HEK293T (cell line): ENCODE measurements around the gene DTNBP1.
"Not testable (repeated sequence)": the region's sequence is repeated elsewhere in the genome, so short reads cannot be mapped to it uniquely, and the experiment has no call there.

Experiments used
- CTCF ChIA-PET: fragments of 350-600 bp; formaldehyde crosslinking; extraction: SDS; loops from one replicate; lab custom pipeline; 2021; ENCODE audit warnings: antibody characterized with exemption, inconsistent platforms; lab: Yijun Ruan, JAX
- POLR2A ChIA-PET: fragments of 350-600 bp; formaldehyde crosslinking; extraction: SDS; loops from one replicate; lab custom pipeline; 2020; ENCODE audit warnings: antibody characterized with exemption, inconsistent platforms; lab: Yijun Ruan, JAX
- DNase-seq: peaks from one replicate; pipeline ENCODE4 v3.0.0; 2012; ENCODE audit warnings: mixed read lengths; ENCODE audit errors: extremely low spot score
- ARNT ChIP-seq: fragments of 450-650 bp; IDR thresholded peaks from 2 replicates; pipeline ENCODE4 v1.6.1; 2017; ENCODE audit warnings: mild to moderate bottlenecking
- BHLHE40 ChIP-seq: fragments of 450-650 bp; IDR thresholded peaks from 2 replicates; pipeline ENCODE4 v1.6.1; 2016; ENCODE audit warnings: mild to moderate bottlenecking, moderate library complexity, borderline replicate concordance
- CTBP1 ChIP-seq: fragments of 450-650 bp; IDR thresholded peaks from 2 replicates; pipeline ENCODE4 v1.6.1; 2016; ENCODE audit warnings: borderline replicate concordance
- ELF4 ChIP-seq: fragments of 450-650 bp; IDR thresholded peaks from 2 replicates; pipeline ENCODE4 v1.6.1; 2017; ENCODE audit warnings: antibody characterized with exemption
- FOXA1 ChIP-seq: fragments of 450-650 bp; IDR thresholded peaks from 2 replicates; pipeline ENCODE4 v1.6.1; 2016; ENCODE audit warnings: mild to moderate bottlenecking
- FOXK2 ChIP-seq: fragments of 450-650 bp; IDR thresholded peaks from 2 replicates; pipeline ENCODE4 v1.6.1; 2016; ENCODE audit warnings: mild to moderate bottlenecking
- FOXM1 ChIP-seq: fragments of 450-650 bp; IDR thresholded peaks from 2 replicates; pipeline ENCODE4 v1.6.1; 2017; ENCODE audit warnings: mild to moderate bottlenecking, borderline replicate concordance
- HDGF ChIP-seq: fragments of 450-650 bp; IDR thresholded peaks from 2 replicates; pipeline ENCODE4 v1.6.1; 2017; ENCODE audit warnings: antibody characterized with exemption, borderline replicate concordance
- L3MBTL2 ChIP-seq: fragments of 450-650 bp; conservative IDR thresholded peaks from 2 replicates; pipeline ENCODE4 v1.6.1; 2016; ENCODE audit warnings: mild to moderate bottlenecking
- LEF1 ChIP-seq: fragments of 450-650 bp; IDR thresholded peaks from 2 replicates; pipeline ENCODE4 v1.6.1; 2017; ENCODE audit warnings: mild to moderate bottlenecking, borderline replicate concordance
- NFRKB ChIP-seq: fragments of 450-650 bp; IDR thresholded peaks from 2 replicates; pipeline ENCODE4 v1.6.1; 2016; ENCODE audit warnings: mild to moderate bottlenecking, moderate library complexity
- SP1 ChIP-seq: fragments of 450-650 bp; IDR thresholded peaks from 2 replicates; pipeline ENCODE4 v1.6.1; 2017
- SUZ12 ChIP-seq: fragments of 450-650 bp; IDR thresholded peaks from 2 replicates; pipeline ENCODE4 v1.6.1; 2016; ENCODE audit warnings: mild to moderate bottlenecking
- TARDBP ChIP-seq: fragments of 450-650 bp; IDR thresholded peaks from 2 replicates; pipeline ENCODE4 v1.6.1; 2016
- ZNF384 ChIP-seq: fragments of 450-650 bp; IDR thresholded peaks from 2 replicates; pipeline ENCODE4 v1.6.1; 2016
- TF ChIP-seq, protein P1 (sequence below): fragments of 450-650 bp; IDR thresholded peaks from 2 replicates; pipeline ENCODE4 v1.6.1; 2016

DTNBP1 gene

DNA sequence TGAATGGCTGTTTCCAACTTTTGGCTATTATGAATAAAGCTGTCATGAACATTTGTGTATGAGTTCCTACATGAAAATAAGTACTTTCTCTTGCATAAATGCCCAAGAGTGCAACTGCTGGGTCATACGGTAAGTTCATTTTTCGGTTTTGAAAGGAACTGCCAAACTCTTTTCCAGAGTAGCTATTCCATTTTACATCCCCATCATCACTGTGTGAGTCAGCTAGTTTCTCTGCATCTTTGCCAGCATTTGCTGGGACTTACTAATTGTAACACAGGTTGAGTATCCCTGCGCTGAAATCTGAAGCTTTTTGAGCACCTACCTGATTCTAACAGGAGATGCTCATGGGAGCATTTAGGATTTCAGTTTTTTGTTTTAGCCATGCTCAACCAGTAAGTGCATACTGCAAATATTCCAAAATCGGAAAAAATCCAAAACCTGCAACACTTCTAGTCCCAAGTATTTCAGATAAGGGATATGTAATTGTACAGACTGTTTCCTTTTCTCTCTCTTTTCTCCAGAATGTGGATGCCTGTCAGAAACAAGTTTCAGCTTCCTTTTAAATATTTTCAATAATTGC, 118.4 kb downstream of the DTNBP1 start:
- DNase-seq: no peak
- CTCF ChIA-PET: no interaction called here
- POLR2A ChIA-PET: interaction anchor here (0.7 kb wide), 1 partner anchor 11 kb away, joined by 3 read pairs; no protein-coding TSS in a partner anchor
- TF ChIP-seq LEF1 (no peak), SP1 (no peak), FOXK2 (no peak), TARDBP (no peak), ELF4 (no peak), ZNF384 (no peak), L3MBTL2 (no peak), ARNT (no peak), BHLHE40 (no peak), FOXM1 (no peak), FOXA1 (no peak), SUZ12 (no peak)
- TF ChIP-seq, protein P1, sequence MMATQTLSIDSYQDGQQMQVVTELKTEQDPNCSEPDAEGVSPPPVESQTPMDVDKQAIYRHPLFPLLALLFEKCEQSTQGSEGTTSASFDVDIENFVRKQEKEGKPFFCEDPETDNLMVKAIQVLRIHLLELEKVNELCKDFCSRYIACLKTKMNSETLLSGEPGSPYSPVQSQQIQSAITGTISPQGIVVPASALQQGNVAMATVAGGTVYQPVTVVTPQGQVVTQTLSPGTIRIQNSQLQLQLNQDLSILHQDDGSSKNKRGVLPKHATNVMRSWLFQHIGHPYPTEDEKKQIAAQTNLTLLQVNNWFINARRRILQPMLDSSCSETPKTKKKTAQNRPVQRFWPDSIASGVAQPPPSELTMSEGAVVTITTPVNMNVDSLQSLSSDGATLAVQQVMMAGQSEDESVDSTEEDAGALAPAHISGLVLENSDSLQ: no peak

DNA sequence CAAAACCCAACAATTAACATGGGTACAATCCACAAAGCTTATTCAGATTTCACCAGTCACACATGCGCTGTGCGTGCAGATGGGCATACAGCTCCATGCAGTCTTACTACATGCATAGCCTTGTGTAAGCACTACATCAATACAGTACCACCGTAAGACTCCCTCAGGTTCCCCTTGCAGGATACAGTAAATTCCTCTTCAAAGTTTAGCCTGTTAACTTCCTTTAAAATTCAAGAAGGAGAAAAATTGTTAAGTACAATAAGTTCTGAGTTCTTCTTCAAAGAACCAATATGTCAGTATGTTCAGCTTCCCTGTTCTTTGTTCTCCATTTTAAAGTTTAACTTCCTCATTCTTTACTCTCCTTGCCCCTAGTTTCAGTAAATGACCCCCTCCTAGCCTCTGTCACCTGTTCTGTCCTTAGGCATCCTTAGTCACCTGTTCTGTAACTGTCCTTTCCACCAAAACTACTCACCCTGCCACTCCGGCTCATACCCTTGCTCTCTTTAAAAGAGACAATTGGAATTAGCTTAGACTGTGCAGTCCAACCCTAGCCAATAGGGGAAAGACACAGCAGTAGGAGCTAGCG, 119.4 kb downstream of the DTNBP1 start:
- CTCF ChIA-PET, DNase-seq: not testable (repeated sequence)
- POLR2A ChIA-PET: interaction anchor here (0.7 kb wide), 1 partner anchor 10 kb away, joined by 3 read pairs; no protein-coding TSS in a partner anchor

DNA sequence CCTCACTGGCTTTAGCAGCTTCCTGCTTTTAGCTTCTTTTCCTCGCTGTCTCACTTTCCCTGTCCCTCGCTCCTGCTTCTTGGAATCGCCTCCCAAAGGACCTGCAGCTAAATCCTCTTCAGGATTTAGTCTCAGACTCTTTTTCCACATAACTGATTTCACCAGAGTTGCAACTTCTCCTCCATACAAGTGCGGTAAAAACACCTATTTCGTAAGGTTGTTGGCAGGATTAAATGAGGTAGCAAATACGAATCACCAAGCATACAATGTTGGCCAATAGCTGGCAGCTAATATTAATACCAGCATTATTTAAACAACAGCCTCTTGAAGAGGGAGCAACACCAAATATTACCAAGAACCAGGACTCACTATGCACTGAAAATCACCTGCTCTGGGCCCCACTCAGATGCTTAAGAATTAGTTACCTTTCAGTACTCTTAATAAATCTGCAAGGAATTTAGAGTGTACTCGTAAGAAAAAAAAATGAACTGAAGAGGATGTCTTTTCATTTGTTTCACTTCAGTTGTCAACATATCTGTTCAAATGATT, 123.0 kb downstream of the DTNBP1 start:
- TF ChIP-seq ZNF384: no peak
- no peak for TF ChIP-seq ARNT
- TF ChIP-seq FOXM1: no peak
- no peak for TF ChIP-seq HDGF
- TF ChIP-seq SUZ12: no peak
- CTCF ChIA-PET: no interaction called here
- DNase-seq: no peak
- POLR2A ChIA-PET: no interaction called here

DNA sequence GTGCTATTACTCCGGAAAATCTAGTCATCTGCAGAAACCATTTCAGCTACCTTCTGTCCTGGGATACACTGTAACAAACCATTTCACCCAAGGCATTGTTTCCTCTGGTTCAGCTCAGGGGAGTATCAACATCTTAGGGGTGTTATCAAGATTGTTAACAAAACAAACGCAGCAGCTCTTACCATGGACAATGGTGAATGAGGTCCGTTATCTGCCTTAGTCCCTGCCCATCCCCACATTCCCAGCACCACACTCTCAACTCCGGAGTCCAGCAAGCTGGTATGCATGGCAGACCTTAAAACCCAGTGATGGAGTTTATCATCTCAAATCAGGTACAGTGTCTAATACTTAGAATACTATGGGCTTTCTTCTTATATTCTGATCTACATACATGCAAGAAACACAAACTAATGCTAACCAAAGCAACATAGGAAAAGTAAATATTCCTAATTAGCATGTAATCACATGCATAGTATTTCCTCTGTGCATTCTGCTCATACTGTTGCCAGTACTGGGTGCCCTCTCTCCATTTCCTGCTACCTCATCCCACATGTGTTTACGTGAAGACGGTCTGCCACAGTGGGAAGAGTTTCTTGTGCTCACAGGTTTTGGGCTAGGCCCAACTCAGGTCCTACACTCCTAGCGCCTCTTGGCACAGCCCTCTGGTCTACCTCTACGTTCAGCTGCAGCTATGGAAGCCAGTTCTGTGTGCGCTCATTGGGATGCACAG, 123.9 kb downstream of the DTNBP1 start:
- TF ChIP-seq FOXA1 (no peak), BHLHE40 (no peak), FOXK2 (no peak), ZNF384 (no peak), LEF1 (no peak), ARNT (no peak), SP1 (no peak), TARDBP (no peak)
- TF ChIP-seq, protein P1: no peak
- POLR2A ChIA-PET: no interaction called here
- CTCF ChIA-PET: no interaction called here
- no peak for DNase-seq

DNA sequence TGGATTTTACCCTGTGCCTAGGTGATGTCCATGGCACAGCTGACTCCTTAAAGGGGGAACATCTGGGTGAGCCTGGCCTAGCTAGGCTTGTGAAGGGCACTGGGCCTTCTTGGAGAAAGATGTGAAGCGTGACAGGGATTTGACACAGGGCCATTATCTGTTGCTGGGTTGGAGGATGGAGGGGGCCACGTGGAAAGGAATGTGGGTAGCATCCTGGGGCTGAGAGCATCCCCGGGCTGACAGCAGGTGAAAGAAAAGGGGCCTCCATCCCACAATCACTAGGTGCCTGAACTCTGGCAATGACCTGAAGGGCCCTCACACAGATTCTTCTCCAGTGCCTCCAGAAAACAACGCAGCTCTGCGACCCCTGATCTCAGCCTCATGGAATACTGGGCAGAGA, 124.7 kb downstream of the DTNBP1 start:
- TF ChIP-seq SUZ12: no peak
- TF ChIP-seq L3MBTL2: no peak
- TF ChIP-seq ARNT: no peak
- no peak for TF ChIP-seq FOXM1
- TF ChIP-seq TARDBP: no peak
- TF ChIP-seq ELF4: no peak
- TF ChIP-seq FOXA1: no peak
- no peak for TF ChIP-seq LEF1
- no peak for TF ChIP-seq CTBP1
- TF ChIP-seq, protein P1: no peak
- no peak for TF ChIP-seq SP1
- no peak for DNase-seq
- CTCF ChIA-PET: no interaction called here
- POLR2A ChIA-PET: no interaction called here

DNA sequence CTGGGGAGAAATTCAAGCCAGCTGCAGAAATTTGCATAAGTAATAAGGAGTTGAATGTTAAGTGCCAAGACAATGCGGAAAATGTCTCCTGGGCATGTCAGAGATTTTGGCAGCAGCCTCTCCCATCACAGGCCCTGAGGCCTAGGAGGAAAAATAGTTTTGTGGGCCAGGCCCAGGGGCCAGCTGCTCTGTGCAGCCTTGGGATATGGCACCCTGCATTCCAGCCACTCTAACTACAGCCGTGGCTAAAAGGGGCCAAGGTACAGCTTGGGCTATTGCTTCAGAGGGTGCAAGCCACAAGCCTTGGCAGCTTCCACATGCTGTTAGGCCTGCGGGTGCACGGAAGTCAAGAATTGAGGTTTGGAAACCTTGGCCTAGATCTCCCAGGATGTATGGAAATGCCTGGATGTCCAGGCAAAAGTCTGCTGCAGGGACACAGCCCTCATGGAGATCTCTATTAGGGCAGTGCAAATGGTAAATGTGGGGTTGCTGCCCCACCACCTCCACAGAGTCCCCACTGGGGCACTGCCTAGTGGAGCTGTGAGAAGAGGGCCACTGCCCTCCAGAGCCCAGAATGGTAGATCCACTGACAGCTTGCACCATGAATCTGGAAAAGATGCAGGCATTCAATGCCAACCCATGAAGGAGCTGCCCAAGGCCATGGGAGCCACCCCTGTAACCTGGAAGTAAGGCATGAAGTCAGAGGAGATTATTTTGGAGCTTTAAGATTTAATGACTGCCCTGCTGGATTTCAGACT, 126.5 kb downstream of the DTNBP1 start:
- TF ChIP-seq NFRKB (no peak), HDGF (no peak), L3MBTL2 (no peak), CTBP1 (no peak), ARNT (no peak), FOXM1 (no peak), LEF1 (no peak), FOXK2 (no peak), SUZ12 (no peak)
- TF ChIP-seq, protein P1: no peak
- no peak for DNase-seq
- CTCF ChIA-PET: no interaction called here
- POLR2A ChIA-PET: no interaction called here
